Osteoblast (primary cell): ENCODE results near the gene SYT8. TPM values are rescaled to one million over a fixed set of nuclear protein-coding genes. Genes with fewer than 3 reads are reported as not detected.

Experiments
- DNase-seq: peaks from one replicate; pipeline ENCODE4 v3.0.0; 2011; ENCODE audit warnings: low spot score, mixed read lengths; ENCODE audit not compliant: insufficient read length; ENCODE audit errors: missing footprints
- H2AFZ ChIP-seq: 2 replicates; pipeline ENCODE4 v1.6.0; 2011; ENCODE audit warnings: mild to moderate bottlenecking, low read length
- H3K27ac ChIP-seq: 2 replicates; pipeline ENCODE4 v1.5.1; 2011; ENCODE audit warnings: mild to moderate bottlenecking, low read depth, low read length, moderate library complexity
- H3K27me3 ChIP-seq: 2 replicates; pipeline ENCODE4 v1.6.0; 2012; ENCODE audit warnings: mild to moderate bottlenecking, control low read depth, inconsistent platforms, low read length, moderate library complexity; ENCODE audit not compliant: insufficient read depth
- H3K36me3 ChIP-seq: 2 replicates; pipeline ENCODE4 v1.5.1; 2011; ENCODE audit warnings: mild to moderate bottlenecking, low read length, control low read depth, moderate library complexity; ENCODE audit not compliant: insufficient read depth
- H3K4me1 ChIP-seq: 2 replicates; pipeline ENCODE4 v1.5.1; 2011; ENCODE audit warnings: mild to moderate bottlenecking, low read length, control low read depth, moderate library complexity; ENCODE audit not compliant: insufficient read depth
- H3K4me2 ChIP-seq: 2 replicates; pipeline ENCODE4 v1.6.0; 2011; ENCODE audit warnings: mild to moderate bottlenecking, low read length; ENCODE audit not compliant: insufficient read depth
- H3K4me3 ChIP-seq: fragments of 200-600 bp; sonication (generic); 3 replicates; pipeline ENCODE4 v1.5.1; 2012; ENCODE audit warnings: mild to moderate bottlenecking, low read length, inconsistent platforms; ENCODE audit not compliant: insufficient read depth
- H3K79me2 ChIP-seq: 2 replicates; pipeline ENCODE4 v1.6.0; 2012; ENCODE audit warnings: mild to moderate bottlenecking, low read length, control low read depth, inconsistent platforms; ENCODE audit not compliant: insufficient read depth
- H3K9me3 ChIP-seq: 2 replicates; pipeline ENCODE4 v1.5.1; 2011; ENCODE audit warnings: low read depth, low read length, control low read depth
- H4K20me1 ChIP-seq: 2 replicates; pipeline ENCODE4 v1.6.0; 2012; ENCODE audit warnings: mild to moderate bottlenecking, low read length, control low read depth; ENCODE audit not compliant: insufficient read depth
- CTCF ChIP-seq: IDR thresholded peaks from 2 replicates; pipeline ENCODE4 v1.5.1; 2011; ENCODE audit warnings: mild to moderate bottlenecking, low read depth, low read length, moderate library complexity; ENCODE audit errors: extremely low read depth
- total RNA-seq: library from RNA; depleted of rRNA; stranded (reverse); fragments of >200 nt; gene quantifications from 2 replicates; pipeline ENCODE4 v1.2.3, GENCODE V29; 2012

The SYT8 gene
- total RNA-seq, 1 donor: 0.36 TPM

GRCh38 chr11:1817511-1817910, 17.3 kb upstream of the SYT8 start:
- Histone ChIP-seq H3K36me3 (no peaks in the 10 kb centered on the region), H3K27me3 (peaks cover 13% of the 10 kb centered on the region), H3K4me2 (no peak overlapping the region), H4K20me1 (no peaks in the 10 kb centered on the region), H3K79me2 (no peaks in the 10 kb centered on the region), H3K27ac (no peak overlapping the region), H3K9me3 (no peaks in the 10 kb centered on the region), H3K4me1 (peaks cover 13% of the 10 kb centered on the region), H3K4me3 (no peak overlapping the region), H2AFZ (no peak overlapping the region)
- no peak for TF ChIP-seq CTCF
- DNase-seq: peak; percentile 23

GRCh38 chr11:1819074-1819473, 15.7 kb upstream of the SYT8 start:
- no peak for TF ChIP-seq CTCF
- peaks cover 13% of the 10 kb centered on the region for H3K4me1 ChIP-seq
- peaks cover 9% of the 10 kb centered on the region for H3K27me3 ChIP-seq
- no peak overlapping the region for H3K4me3 ChIP-seq
- no peak overlapping the region for H2AFZ ChIP-seq
- no peak overlapping the region for H3K27ac ChIP-seq
- no peak overlapping the region for H3K4me2 ChIP-seq
- no peaks in the 10 kb centered on the region for H3K9me3 ChIP-seq
- H3K36me3 ChIP-seq: no peaks in the 10 kb centered on the region
- no peak for DNase-seq
- H4K20me1 ChIP-seq: no peaks in the 10 kb centered on the region
- H3K79me2 ChIP-seq: no peaks in the 10 kb centered on the region

- TF ChIP-seq CTCF: no peak
- H3K79me2 ChIP-seq: no peaks in the 10 kb centered on the region
- no peaks in the 10 kb centered on the region for H3K9me3 ChIP-seq
- DNase-seq: peak; percentile 86
- H3K4me1 ChIP-seq: peaks cover 19% of the 10 kb centered on the region
- H4K20me1 ChIP-seq: no peaks in the 10 kb centered on the region
- no peak overlapping the region for H3K4me3 ChIP-seq
- H2AFZ ChIP-seq: no peak overlapping the region
- H3K36me3 ChIP-seq: no peaks in the 10 kb centered on the region
- H3K27me3 ChIP-seq: no peaks in the 10 kb centered on the region
- peak overlapping the region; percentile 18 for H3K27ac ChIP-seq
- no peak overlapping the region for H3K4me2 ChIP-seq
These were observed 14.1 kb upstream of the SYT8 start for GRCh38 chr11:1820463-1821325.

- TF ChIP-seq CTCF: no peak
- no peaks in the 10 kb centered on the region for H3K27me3 ChIP-seq
- no peaks in the 10 kb centered on the region for H3K9me3 ChIP-seq
- no peaks in the 10 kb centered on the region for H3K36me3 ChIP-seq
- no peak overlapping the region for H3K27ac ChIP-seq
- H3K4me1 ChIP-seq: peaks cover 27% of the 10 kb centered on the region
- no peaks in the 10 kb centered on the region for H4K20me1 ChIP-seq
- no peak overlapping the region for H3K4me3 ChIP-seq
- no peaks in the 10 kb centered on the region for H3K79me2 ChIP-seq
- H3K4me2 ChIP-seq: no peak overlapping the region
- H2AFZ ChIP-seq: no peak overlapping the region
- DNase-seq: no peak
These were observed 13.2 kb upstream of the SYT8 start for GRCh38 chr11:1821562-1821961.
